H1 (cell line): ENCODE data around the gene BUD23. TPM values are rescaled to one million over a fixed set of nuclear protein-coding genes. Genes with fewer than 3 reads are reported as not detected.

Experiments used
- ATF3 ChIP-seq: IDR thresholded peaks from 2 replicates; pipeline ENCODE4 v1.6.1; 2011; ENCODE audit warnings: low read depth, mild to moderate bottlenecking, low read length; ENCODE audit not compliant: insufficient read depth
- GABPA ChIP-seq: IDR thresholded peaks from 2 replicates; pipeline ENCODE4 v1.6.1; 2011; ENCODE audit warnings: mild to moderate bottlenecking, low read length, moderate library complexity, borderline replicate concordance; ENCODE audit not compliant: insufficient read depth
- GTF2F1 ChIP-seq: IDR thresholded peaks from 2 replicates; pipeline ENCODE4 v1.6.1; 2012; ENCODE audit warnings: low read depth, low read length, improper control_type of control experiment, borderline replicate concordance
- MAFK ChIP-seq: IDR thresholded peaks from 2 replicates; pipeline ENCODE4 v1.6.1; 2012; ENCODE audit warnings: low read depth, mild to moderate bottlenecking, improper control_type of control experiment, low read length
- TAF1 ChIP-seq: IDR thresholded peaks from 2 replicates; pipeline ENCODE4 v1.6.1; 2011; ENCODE audit warnings: mild to moderate bottlenecking, low read depth, low read length
- TBP ChIP-seq: IDR thresholded peaks from 2 replicates; pipeline ENCODE4 v1.6.1; 2011; ENCODE audit warnings: low read depth, low read length, improper control_type of control experiment
- polyA plus RNA-seq, 7 experiments: library from polyadenylated mRNA; depleted of rRNA in 3 of 7; stranded (reverse) in 5 of 7; unstranded in 2 of 7; fragments of >200 nt in 5 of 7; fragments of 200-250 nt in 2 of 7; gene quantifications; 1 replicate in 5 of 7; 2 replicates in 1 of 7; 4 replicates in 1 of 7; pipeline versions ENCODE4 v1.2.1 to v1.2.3, GENCODE V29; 2011 to 2013; ENCODE audit warnings: missing spikeins in 2 of 7, mixed read lengths in 2 of 7
- total RNA-seq: library from RNA; stranded (reverse); fragmentation: NEBNext Ultra II Directional; extraction: Animal tissue kit (Norgen Biotek cat#: 25700); gene quantifications from 2 replicates; pipeline ENCODE4 v1.2.1, GENCODE V29; 2021

BUD23 gene
- total and polyA plus RNA-seq, 2 of the 8 experiments (the other 6 are each of a cell fraction or from before 2014, with no cell fraction given) = 72.3 to 78.4 TPM

GRCh38 chr7:73668103-73668885 is 15.1 kb upstream of the BUD23 start (continued):
- TF ChIP-seq MAFK (no peak), ATF3 (no peak), GTF2F1 (no peak), TAF1 (no peak), TBP (no peak), GABPA (no peak)
